ENCODE data around the gene CCDC120.
A peak's percentile ranks its signal among the peaks of the same experiment; 100 is the strongest.

DNA sequence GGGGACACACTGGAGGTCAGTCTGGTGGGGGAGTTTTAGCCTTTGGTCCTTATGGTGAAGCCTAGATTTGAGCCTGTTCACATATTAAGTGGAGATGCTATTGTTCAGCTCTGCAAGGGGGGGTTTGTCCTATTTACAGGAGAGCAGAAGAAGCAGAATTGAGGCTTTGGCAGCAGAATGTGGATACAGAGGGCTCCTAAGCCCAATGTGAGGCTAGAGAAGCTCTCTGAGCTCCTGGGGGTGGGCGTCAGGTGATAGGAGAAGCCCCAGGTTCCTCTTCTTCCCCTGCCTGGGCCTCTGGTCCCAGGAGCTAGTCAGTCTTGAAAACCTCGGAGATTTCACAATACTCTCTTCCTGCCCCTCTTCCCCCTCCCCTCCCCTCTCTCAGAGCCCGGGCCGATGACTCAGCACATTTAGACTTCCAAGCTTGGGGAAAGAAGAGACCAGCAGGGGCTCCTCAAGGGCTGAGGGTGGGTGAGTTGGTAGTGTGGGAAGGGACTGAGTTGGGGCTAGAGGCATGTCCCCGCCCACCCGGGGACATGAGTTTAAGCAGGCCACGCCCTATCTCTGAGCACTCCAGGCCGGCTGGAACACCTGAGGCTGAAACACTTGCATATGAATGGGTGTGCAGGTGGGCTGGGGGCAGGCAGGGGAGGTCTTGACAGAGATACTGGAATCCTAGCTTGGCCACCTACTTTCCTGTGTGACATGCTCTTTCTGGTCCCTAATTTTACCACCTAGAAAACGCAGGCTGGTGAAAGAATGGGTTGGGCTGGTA, 19.0 kb upstream of the CCDC120 start:
- TF ChIP-seq POLR2A (IDR thresholded peaks at IDR 0.05), result peak in 1 of 4 donors; percentile 18
- TF ChIP-seq, protein P1, sequence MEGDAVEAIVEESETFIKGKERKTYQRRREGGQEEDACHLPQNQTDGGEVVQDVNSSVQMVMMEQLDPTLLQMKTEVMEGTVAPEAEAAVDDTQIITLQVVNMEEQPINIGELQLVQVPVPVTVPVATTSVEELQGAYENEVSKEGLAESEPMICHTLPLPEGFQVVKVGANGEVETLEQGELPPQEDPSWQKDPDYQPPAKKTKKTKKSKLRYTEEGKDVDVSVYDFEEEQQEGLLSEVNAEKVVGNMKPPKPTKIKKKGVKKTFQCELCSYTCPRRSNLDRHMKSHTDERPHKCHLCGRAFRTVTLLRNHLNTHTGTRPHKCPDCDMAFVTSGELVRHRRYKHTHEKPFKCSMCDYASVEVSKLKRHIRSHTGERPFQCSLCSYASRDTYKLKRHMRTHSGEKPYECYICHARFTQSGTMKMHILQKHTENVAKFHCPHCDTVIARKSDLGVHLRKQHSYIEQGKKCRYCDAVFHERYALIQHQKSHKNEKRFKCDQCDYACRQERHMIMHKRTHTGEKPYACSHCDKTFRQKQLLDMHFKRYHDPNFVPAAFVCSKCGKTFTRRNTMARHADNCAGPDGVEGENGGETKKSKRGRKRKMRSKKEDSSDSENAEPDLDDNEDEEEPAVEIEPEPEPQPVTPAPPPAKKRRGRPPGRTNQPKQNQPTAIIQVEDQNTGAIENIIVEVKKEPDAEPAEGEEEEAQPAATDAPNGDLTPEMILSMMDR (IDR thresholded peaks at IDR 0.05), result no peak
